ENCODE results near the gene JMJD7. TPM values are rescaled to one million over a fixed set of nuclear protein-coding genes. Genes with fewer than 3 reads are reported as not detected.

The JMJD7 gene
- total and polyA plus RNA-seq, 9 of the 15 experiments (the other 6 are each of a cell fraction or from before 2014, with no cell fraction given), result 1.2 to 13.9 (median 6.1) TPM

- TF ChIP-seq SMARCE1 (IDR thresholded peaks at IDR 0.05) (no peak), FOXM1 (IDR thresholded peaks at IDR 0.05; ENCODE audit: low read depth) (no peak), FOXM1 (CRISPR knock-in tag; IDR thresholded peaks at IDR 0.05; ENCODE audit: low read depth) (no peak), TFE3 (CRISPR knock-in tag; IDR thresholded peaks at IDR 0.05) (no peak), CREB5 (CRISPR knock-in tag; IDR thresholded peaks at IDR 0.05) (no peak), RBM25 (IDR thresholded peaks at IDR 0.05; ENCODE audit: low read depth, low read length, severe bottlenecking) (no peak), ZNF347 (CRISPR knock-in tag; IDR thresholded peaks at IDR 0.05; ENCODE audit: low read depth) (no peak), MTA3 (IDR thresholded peaks at IDR 0.05; ENCODE audit: borderline replicate concordance) (no peak), ZNF717 (CRISPR knock-in tag; IDR thresholded peaks at IDR 0.05) (no peak), GTF2E2 (tag; IDR thresholded peaks at IDR 0.05) (no peak), MTF1 (CRISPR knock-in tag; IDR thresholded peaks at IDR 0.05; ENCODE audit: borderline replicate concordance) (no peak), BRF1 (IDR thresholded peaks at IDR 0.05; ENCODE audit: borderline replicate concordance, extremely low read depth, insufficient read length) (no peak), PKNOX1 (IDR thresholded peaks at IDR 0.05) (no peak), ZFPM2 (CRISPR knock-in tag; IDR thresholded peaks at IDR 0.05) (no peak), HMGXB4 (CRISPR knock-in tag; IDR thresholded peaks at IDR 0.05) (no peak), MXI1 (IDR thresholded peaks at IDR 0.05; ENCODE audit: low read depth, low read length) (no peak), SREBF2 (CRISPR knock-in tag; IDR thresholded peaks at IDR 0.05) (no peak), HMG20B (CRISPR knock-in tag; IDR thresholded peaks at IDR 0.05) (no peak), TAL1 (IDR thresholded peaks at IDR 0.05) (no peak), MEF2D (tag; conservative IDR thresholded peaks at IDR 0.05; ENCODE audit: low read depth) (no peak)
- ChIA-PET POLR2A (interaction anchor here (0.6 to 1.9 kb wide), 2 partner anchors 11 to 1931 kb away, joined by 3 to 4 read pairs; no protein-coding TSS in a partner anchor), CTCF (ENCODE audit: low intra/inter-chr PET ratio) (no interaction called here)
- Histone ChIP-seq H3K79me2 (ENCODE audit: control insufficient read depth, insufficient read depth, low read length) (no peaks in the 10 kb centered on the region), H3K27me3 (ENCODE audit: control insufficient read depth in 2 of 2, insufficient read depth in 2 of 2, low read length in 2 of 2) (no peaks in the 10 kb centered on the region), H3K27ac (ENCODE audit: extremely low read depth, low read depth, low read length) (no peak overlapping the region), H3K36me3 (ENCODE audit: control insufficient read depth, insufficient read depth, low read length) (peaks cover 10% of the 10 kb centered on the region; the same call in 1 of the 3 replicates), H3K9ac (ENCODE audit: insufficient read depth in 1 of 2, low read depth in 2 of 2, low read length in 2 of 2) (no peak overlapping the region), H3K4me2 (ENCODE audit: insufficient read depth, low read length) (no peak overlapping the region), H3K9me1 (ENCODE audit: control insufficient read depth, insufficient read depth, low read length) (no peaks in the 10 kb centered on the region), H4K20me1 (replicated peaks; ENCODE audit: control insufficient read depth, insufficient read depth, low read length) (no peaks in the 10 kb centered on the region), H3K4me3 (no peak overlapping the region), H3K4me1 (replicated peaks in 1 of 2; ENCODE audit: control insufficient read depth in 2 of 2, insufficient read depth in 2 of 2, low read length in 2 of 2) (peaks cover 0 to 5% of the 10 kb centered on the region in 2 experiments; a peak in 2 of 5 replicates), H3K9me3 (replicated peaks; ENCODE audit: control insufficient read depth, insufficient read depth, low read depth, low read length) (no peaks in the 10 kb centered on the region), H2AFZ (ENCODE audit: low read depth, low read length) (no peak overlapping the region)
- intact Hi-C loops (cut with micrococcal nuclease) (no loop called here), in situ Hi-C loops (cut with MboI) (loop anchor here (25.0 kb wide), 1 partner anchor 360 kb away; no protein-coding TSS in a partner anchor)
- WGBS (ENCODE audit: insufficient coverage, low coverage, missing lambda C conversion rate), result 67% methylated on average over 4 of the region's 6 CpGs
- no peak for FAIRE-seq
- no TSS peak for BruUV-seq (replicated peaks)
- no peak for ATAC-seq
- no peak for DNase-seq (ENCODE audit: extremely low read depth in 1 of 4, low spot score in 3 of 4)
Observed at GRCh38 chr15:41822471-41822870, 5.4 kb upstream of the JMJD7 start.
